ENCODE data around the gene DDX31. TPM values are rescaled to one million over a fixed set of nuclear protein-coding genes. Genes with fewer than 3 reads are reported as not detected.

The DDX31 gene
- total and polyA plus RNA-seq, 2 experiments from 2014 or later, result 7.3 to 13.1 TPM

GRCh38 chr9:132647806-132648205 is 22.0 kb downstream of the DDX31 start:
- no peaks in the 10 kb centered on the region for H3K27me3 ChIP-seq
- H3K36me3 ChIP-seq (replicated peaks; ENCODE audit: insufficient read depth, low read depth), result no peaks in the 10 kb centered on the region
- H3K9me2 ChIP-seq (replicated peaks; ENCODE audit: insufficient read depth), result no peaks in the 10 kb centered on the region
- H3K4me2 ChIP-seq, result no peak overlapping the region
- H3K9me3 ChIP-seq (ENCODE audit: low read depth), result no peaks in the 10 kb centered on the region
- no peaks in the 10 kb centered on the region for H3K4me1 ChIP-seq (ENCODE audit: insufficient read depth)
- H4K20me1 ChIP-seq (ENCODE audit: insufficient read depth, poor library complexity, severe bottlenecking), result no peaks in the 10 kb centered on the region
- no peak for DNase-seq (ENCODE audit: low spot score)
- TF ChIP-seq EZH2 (IDR thresholded peaks at IDR 0.05; ENCODE audit: borderline replicate concordance) (no peak), EZH2phosphoT487 (IDR thresholded peaks at IDR 0.05; ENCODE audit: low read depth, severe bottlenecking, unreplicated experiment) (no peak), CTCF (IDR thresholded peaks at IDR 0.05; ENCODE audit: poor library complexity) (no peak)
- no peaks in the 10 kb centered on the region for H3K79me2 ChIP-seq
- H3K27ac ChIP-seq, result peak overlapping the region; percentile 70
- WGBS (ENCODE audit: low lambda C conversion rate, missing lambda C conversion rate), result 97% methylated on average over 2 of the region's 2 CpGs
- no peak overlapping the region for H3K4me3 ChIP-seq
- no peak overlapping the region for H2AFZ ChIP-seq

GRCh38 chr9:132647355-132647754 is 22.4 kb downstream of the DDX31 start:
- Histone ChIP-seq H2AFZ (no peak overlapping the region), H3K27me3 (no peaks in the 10 kb centered on the region), H4K20me1 (ENCODE audit: insufficient read depth, poor library complexity, severe bottlenecking) (no peaks in the 10 kb centered on the region), H3K9me3 (ENCODE audit: low read depth) (no peaks in the 10 kb centered on the region), H3K4me3 (no peak overlapping the region), H3K4me1 (ENCODE audit: insufficient read depth) (no peaks in the 10 kb centered on the region), H3K4me2 (no peak overlapping the region), H3K36me3 (replicated peaks; ENCODE audit: insufficient read depth, low read depth) (no peaks in the 10 kb centered on the region), H3K79me2 (no peaks in the 10 kb centered on the region), H3K9me2 (replicated peaks; ENCODE audit: insufficient read depth) (no peaks in the 10 kb centered on the region), H3K27ac (peak overlapping the region; percentile 81)
- no peak for TF ChIP-seq CTCF (IDR thresholded peaks at IDR 0.05; ENCODE audit: poor library complexity)
- no peak for TF ChIP-seq EZH2 (IDR thresholded peaks at IDR 0.05; ENCODE audit: borderline replicate concordance)
- no peak for TF ChIP-seq EZH2phosphoT487 (IDR thresholded peaks at IDR 0.05; ENCODE audit: low read depth, severe bottlenecking, unreplicated experiment)
- DNase-seq (ENCODE audit: low spot score), result peak; percentile 66
- WGBS (ENCODE audit: low lambda C conversion rate, missing lambda C conversion rate), result 84% methylated on average over 4 of the region's 4 CpGs

- DNase-seq (ENCODE audit: low spot score), result no peak
- Histone ChIP-seq H3K36me3 (replicated peaks; ENCODE audit: insufficient read depth, low read depth) (no peaks in the 10 kb centered on the region), H3K79me2 (no peaks in the 10 kb centered on the region), H2AFZ (no peak overlapping the region), H3K27me3 (no peaks in the 10 kb centered on the region), H3K4me3 (no peak overlapping the region), H4K20me1 (ENCODE audit: insufficient read depth, poor library complexity, severe bottlenecking) (no peaks in the 10 kb centered on the region), H3K4me2 (no peak overlapping the region), H3K9me3 (ENCODE audit: low read depth) (no peaks in the 10 kb centered on the region), H3K27ac (peak overlapping the region; percentile 81), H3K4me1 (ENCODE audit: insufficient read depth) (no peaks in the 10 kb centered on the region), H3K9me2 (replicated peaks; ENCODE audit: insufficient read depth) (no peaks in the 10 kb centered on the region)
- 96% methylated on average over 7 of the region's 7 CpGs for WGBS (ENCODE audit: low lambda C conversion rate, missing lambda C conversion rate)
- TF ChIP-seq EZH2 (IDR thresholded peaks at IDR 0.05; ENCODE audit: borderline replicate concordance), result no peak
- no peak for TF ChIP-seq EZH2phosphoT487 (IDR thresholded peaks at IDR 0.05; ENCODE audit: low read depth, severe bottlenecking, unreplicated experiment)
- TF ChIP-seq CTCF (IDR thresholded peaks at IDR 0.05; ENCODE audit: poor library complexity), result no peak
These were observed 23.1 kb downstream of the DDX31 start for GRCh38 chr9:132646726-132647125.

- Histone ChIP-seq H3K4me1 (ENCODE audit: insufficient read depth) (no peaks in the 10 kb centered on the region), H3K9me3 (ENCODE audit: low read depth) (no peaks in the 10 kb centered on the region), H3K4me2 (no peak overlapping the region), H3K9me2 (replicated peaks; ENCODE audit: insufficient read depth) (no peaks in the 10 kb centered on the region), H3K27me3 (no peaks in the 10 kb centered on the region), H3K27ac (no peak overlapping the region), H3K79me2 (no peaks in the 10 kb centered on the region), H2AFZ (no peak overlapping the region), H4K20me1 (ENCODE audit: insufficient read depth, poor library complexity, severe bottlenecking) (no peaks in the 10 kb centered on the region), H3K4me3 (no peak overlapping the region), H3K36me3 (replicated peaks; ENCODE audit: insufficient read depth, low read depth) (no peaks in the 10 kb centered on the region)
- WGBS (ENCODE audit: low lambda C conversion rate, missing lambda C conversion rate), result 95% methylated on average over 15 of the region's 15 CpGs
- no peak for DNase-seq (ENCODE audit: low spot score)
- TF ChIP-seq EZH2 (IDR thresholded peaks at IDR 0.05; ENCODE audit: borderline replicate concordance), result no peak
- no peak for TF ChIP-seq EZH2phosphoT487 (IDR thresholded peaks at IDR 0.05; ENCODE audit: low read depth, severe bottlenecking, unreplicated experiment)
- TF ChIP-seq CTCF (IDR thresholded peaks at IDR 0.05; ENCODE audit: poor library complexity), result no peak
These were observed 24.1 kb downstream of the DDX31 start for GRCh38 chr9:132645711-132646110.

Measured in hepatocyte (in vitro differentiated cells).